Immature natural killer cell (primary cell): Measurements from ENCODE around the gene TTPAL. TPM values are rescaled to one million over a fixed set of nuclear protein-coding genes. Genes with fewer than 3 reads are reported as not detected.

Experiments
- DNase-seq, 3 donors: peaks; one replicate each; pipeline ENCODE4 v3.0.0; 2022; ENCODE audit warnings: mixed read lengths in 1 of 3
- H3K27ac Mint-ChIP-seq, 6 donors: one replicate each; pipeline ENCODE4 v1.8.0; 2020; ENCODE audit warnings: mixed read lengths in 6 of 6, mild to moderate bottlenecking in 5 of 6, inconsistent platforms in 4 of 6, moderate library complexity in 3 of 6
- H3K27me3 Mint-ChIP-seq, 3 donors: one replicate each; pipeline ENCODE4 v1.8.0; 2020 to 2021; ENCODE audit warnings: low read depth in 3 of 3, mild to moderate bottlenecking in 3 of 3, mixed read lengths in 3 of 3, moderate library complexity in 3 of 3, inconsistent platforms in 1 of 3
- H3K36me3 Mint-ChIP-seq, 3 donors: one replicate each; pipeline ENCODE4 v1.8.0; 2020; ENCODE audit warnings: mixed read lengths in 3 of 3, inconsistent platforms in 2 of 3, mild to moderate bottlenecking in 2 of 3
- H3K4me1 Mint-ChIP-seq, 2 donors: one replicate each; pipeline ENCODE4 v1.8.0; 2020; ENCODE audit warnings: inconsistent platforms in 2 of 2, mild to moderate bottlenecking in 2 of 2, mixed read lengths in 2 of 2, moderate library complexity in 1 of 2
- H3K4me3 Mint-ChIP-seq, 5 donors: one replicate each; pipeline ENCODE4 v1.8.0; 2020; ENCODE audit warnings: mild to moderate bottlenecking in 5 of 5, mixed read lengths in 5 of 5, inconsistent platforms in 3 of 5, moderate library complexity in 3 of 5
- H3K9me3 Mint-ChIP-seq, 6 donors: one replicate each; pipeline ENCODE4 v1.8.0; 2020; ENCODE audit warnings: mild to moderate bottlenecking in 6 of 6, mixed read lengths in 6 of 6, inconsistent platforms in 4 of 6, moderate library complexity in 3 of 6
- polyA plus RNA-seq, 3 donors: library from polyadenylated mRNA; unstranded; fragments of 300-500 nt; fragmentation: Illumina TruSeq; gene quantifications; one replicate each; pipeline ENCODE4 v1.2.3, GENCODE V29; 2021

TTPAL gene
- polyA plus RNA-seq, 3 donors from 2014 or later = 5.0 to 13.8 (median 5.6) TPM

DNA sequence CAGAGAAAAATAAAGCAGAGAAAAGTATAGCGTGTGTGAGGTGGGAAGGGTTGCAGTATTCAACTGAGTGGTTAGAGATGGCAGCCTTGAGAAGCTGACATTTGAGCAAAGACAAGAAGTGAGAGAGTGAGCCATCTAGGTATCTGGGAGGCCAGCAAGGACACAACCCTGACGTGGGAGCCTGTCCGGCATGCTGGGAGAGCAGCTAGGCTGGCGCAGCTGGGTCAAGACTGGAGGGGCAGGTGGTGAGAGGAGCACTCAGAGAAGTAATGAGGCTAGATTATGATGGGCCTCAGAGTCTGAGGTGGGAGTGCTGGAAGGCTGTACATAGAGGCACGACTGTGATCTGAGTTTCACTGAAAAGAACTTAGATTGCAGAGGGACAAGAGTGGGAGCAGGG lies 12.9 kb downstream of the TTPAL start:
- Mint-ChIP-seq H3K4me1 (peaks cover 38 to 55% of the 10 kb centered on the region in 2 donors), H3K9me3 (no peaks in the 10 kb centered on the region), H3K27me3 (peaks cover 2 to 4% (median 4%) of the 10 kb centered on the region in 3 donors), H3K27ac (peak overlapping the region; percentile 10 to 81 (median 46)), H3K4me3 (peak overlapping the region in 2 of 5 donors; percentile 14 to 33), H3K36me3 (peaks cover 28 to 42% (median 32%) of the 10 kb centered on the region in 3 donors)
- DNase-seq = no peak

DNA sequence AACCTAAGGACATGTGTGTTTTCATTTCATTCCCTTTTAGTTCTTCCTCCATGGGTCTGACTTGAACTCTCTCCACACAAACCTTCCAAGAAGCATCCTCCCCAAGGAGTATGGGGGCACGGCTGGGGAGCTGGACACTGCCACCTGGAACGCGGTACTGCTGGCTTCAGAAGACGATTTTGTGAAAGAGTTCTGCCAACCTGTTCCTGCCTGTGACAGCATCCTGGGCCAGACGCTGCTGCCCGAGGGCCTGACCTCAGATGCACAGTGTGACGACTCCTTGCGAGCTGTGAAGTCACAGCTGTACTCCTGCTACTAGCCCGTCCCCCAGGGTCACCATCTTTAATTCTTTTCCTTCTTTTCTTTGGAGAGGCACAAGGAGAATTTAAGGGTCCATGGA lies 13.5 kb downstream of the TTPAL start:
- no peaks in the 10 kb centered on the region for H3K9me3 Mint-ChIP-seq
- no peak overlapping the region for H3K4me3 Mint-ChIP-seq
- no peak for DNase-seq
- peak overlapping the region in 2 of 6 donors; percentile 34 to 83 for H3K27ac Mint-ChIP-seq
- H3K4me1 Mint-ChIP-seq = peaks cover 42 to 61% of the 10 kb centered on the region in 2 donors
- H3K27me3 Mint-ChIP-seq = peaks cover 2 to 4% (median 4%) of the 10 kb centered on the region in 3 donors
- H3K36me3 Mint-ChIP-seq = peaks cover 24 to 43% (median 34%) of the 10 kb centered on the region in 3 donors

DNA sequence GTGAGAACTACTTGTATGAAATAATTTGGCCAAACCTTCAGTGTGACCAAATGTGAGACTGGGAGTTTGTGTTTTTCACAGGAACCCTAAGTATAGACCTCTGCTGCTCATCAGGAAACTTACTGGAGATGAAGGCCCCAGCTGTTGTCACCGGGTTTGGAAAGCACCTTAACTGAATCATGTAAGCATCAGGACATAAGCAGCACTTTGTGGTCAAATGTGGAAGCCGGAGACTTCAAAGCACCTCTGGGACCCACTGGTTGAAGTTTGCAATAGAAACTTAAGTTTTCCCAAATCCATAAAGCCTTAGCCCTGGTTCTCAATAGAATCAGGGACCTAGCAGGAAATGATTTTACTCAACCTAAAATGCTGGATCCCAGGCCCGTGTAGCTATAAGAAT lies 14.3 kb downstream of the TTPAL start:
- Mint-ChIP-seq H3K27ac (peak overlapping the region in 4 of 6 donors; percentile 21 to 86 (median 74)), H3K36me3 (peaks cover 21 to 47% (median 38%) of the 10 kb centered on the region in 3 donors), H3K4me3 (peak overlapping the region in 2 of 5 donors; percentile 21 to 25)

DNA sequence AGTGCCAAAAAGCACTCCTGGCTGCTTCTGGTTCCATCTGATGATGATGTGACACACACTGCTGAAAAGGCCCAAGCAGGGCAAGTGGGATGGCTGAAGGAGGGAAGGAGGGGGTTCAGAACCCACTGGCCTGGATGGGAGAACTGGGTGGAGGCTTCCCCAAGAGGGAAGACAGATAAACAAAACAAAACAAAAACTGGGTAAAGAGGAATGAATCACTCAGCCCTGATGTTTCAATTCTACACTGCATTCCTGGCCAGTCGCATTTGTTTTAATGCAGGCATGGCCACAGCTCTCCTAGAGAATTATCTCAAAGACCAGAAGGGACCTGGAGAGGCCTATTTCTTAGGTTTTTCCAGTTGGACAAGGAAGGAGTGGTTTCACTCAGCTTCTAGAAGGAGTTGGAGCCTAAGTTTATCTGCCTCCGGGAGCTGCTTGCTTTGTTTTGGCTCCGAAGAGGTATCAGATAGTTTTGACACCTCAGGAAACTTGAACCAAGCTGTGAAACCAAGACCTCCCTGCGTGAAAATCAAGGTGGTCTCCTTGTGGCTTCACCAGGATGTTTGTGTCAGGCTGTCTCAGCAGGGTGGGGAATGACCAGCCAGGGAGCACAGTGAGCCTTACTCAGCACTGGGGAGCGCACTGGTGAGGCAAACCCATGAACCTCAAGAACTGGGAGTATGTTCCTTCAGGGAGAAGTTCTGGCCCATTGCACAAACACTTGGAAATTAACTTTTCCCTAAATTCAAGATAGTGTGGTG lies 16.1 kb downstream of the TTPAL start:
- H3K4me1 Mint-ChIP-seq = peaks cover 41 to 56% of the 10 kb centered on the region in 2 donors
- peak overlapping the region; percentile 74 to 97 (median 94) for H3K27ac Mint-ChIP-seq
- peaks cover 2 to 6% (median 4%) of the 10 kb centered on the region in 3 donors for H3K27me3 Mint-ChIP-seq
- no peaks in the 10 kb centered on the region for H3K9me3 Mint-ChIP-seq
- DNase-seq = peak; percentile 66 to 76 (median 72)
- peaks cover 23 to 53% (median 33%) of the 10 kb centered on the region in 3 donors for H3K36me3 Mint-ChIP-seq
- H3K4me3 Mint-ChIP-seq = peak overlapping the region; percentile 70 to 85 (median 78)

More for the DNA sequence above, 14.3 kb downstream of the TTPAL start:
- H3K4me1 Mint-ChIP-seq = peaks cover 42 to 60% of the 10 kb centered on the region in 2 donors
- DNase-seq = no peak
- no peaks in the 10 kb centered on the region for H3K9me3 Mint-ChIP-seq
- H3K27me3 Mint-ChIP-seq = peaks cover 2 to 6% (median 4%) of the 10 kb centered on the region in 3 donors

- peaks cover 43 to 59% of the 10 kb centered on the region in 2 donors for H3K4me1 Mint-ChIP-seq
- H3K36me3 Mint-ChIP-seq = peaks cover 27 to 63% (median 40%) of the 10 kb centered on the region in 3 donors
- no peak overlapping the region for H3K4me3 Mint-ChIP-seq
- H3K9me3 Mint-ChIP-seq = no peaks in the 10 kb centered on the region
- peak overlapping the region in 5 of 6 donors; percentile 48 to 80 (median 63) for H3K27ac Mint-ChIP-seq
- no peak for DNase-seq
- H3K27me3 Mint-ChIP-seq = peaks cover 2 to 6% (median 4%) of the 10 kb centered on the region in 3 donors
Measured at GRCh38 chr20:44494266-44494665, 18.6 kb downstream of the TTPAL start.

DNA sequence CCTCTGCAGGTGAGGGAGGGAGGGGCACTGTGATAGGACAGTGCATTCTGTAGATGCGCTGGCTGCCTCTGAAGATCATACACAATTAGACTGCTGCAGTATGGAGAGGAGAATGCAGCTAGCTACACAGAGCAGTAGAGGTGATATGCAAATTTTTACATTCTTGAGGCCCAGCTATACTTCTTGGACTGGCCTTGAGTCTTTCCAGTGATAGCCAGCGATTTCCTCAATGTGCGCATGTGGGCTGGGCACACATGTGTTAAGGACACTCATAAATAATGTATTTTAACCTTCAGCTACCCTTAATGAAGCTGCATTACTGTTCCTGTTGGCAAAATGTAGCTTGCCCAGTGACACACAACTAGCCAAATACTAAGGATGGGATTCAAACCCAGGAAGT lies 19.0 kb downstream of the TTPAL start:
- H3K4me3 Mint-ChIP-seq = no peak overlapping the region
- no peak for DNase-seq
- H3K27ac Mint-ChIP-seq = peak overlapping the region in 5 of 6 donors; percentile 48 to 63 (median 56)
- H3K9me3 Mint-ChIP-seq = no peaks in the 10 kb centered on the region
- H3K36me3 Mint-ChIP-seq = peaks cover 24 to 62% (median 37%) of the 10 kb centered on the region in 3 donors
- H3K4me1 Mint-ChIP-seq = peaks cover 39 to 55% of the 10 kb centered on the region in 2 donors
- H3K27me3 Mint-ChIP-seq = peaks cover 2 to 6% (median 4%) of the 10 kb centered on the region in 3 donors

GRCh38 chr20:44495257-44495656 lies 19.6 kb downstream of the TTPAL start:
- Mint-ChIP-seq H3K27me3 (peaks cover 2 to 6% (median 3%) of the 10 kb centered on the region in 3 donors), H3K36me3 (peaks cover 22 to 58% (median 35%) of the 10 kb centered on the region in 3 donors), H3K9me3 (no peaks in the 10 kb centered on the region), H3K4me3 (no peak overlapping the region), H3K4me1 (peaks cover 37 to 49% of the 10 kb centered on the region in 2 donors), H3K27ac (peak overlapping the region in 4 of 6 donors; percentile 0 to 63 (median 52))
- no peak for DNase-seq

- peak overlapping the region in 4 of 6 donors; percentile 0 to 63 (median 43) for H3K27ac Mint-ChIP-seq
- H3K9me3 Mint-ChIP-seq = no peaks in the 10 kb centered on the region
- H3K4me1 Mint-ChIP-seq = peaks cover 31 to 42% of the 10 kb centered on the region in 2 donors
- H3K27me3 Mint-ChIP-seq = peaks cover 2 to 6% (median 2%) of the 10 kb centered on the region in 3 donors
- DNase-seq = no peak
- peaks cover 27 to 61% (median 40%) of the 10 kb centered on the region in 3 donors for H3K36me3 Mint-ChIP-seq
- H3K4me3 Mint-ChIP-seq = no peak overlapping the region
Measured at GRCh38 chr20:44495802-44496481, 20.3 kb downstream of the TTPAL start.

- Mint-ChIP-seq H3K27me3 (peaks cover 0 to 5% (median under 1%) of the 10 kb centered on the region in 3 donors), H3K27ac (peak overlapping the region in 2 of 6 donors; percentile 47 to 63), H3K36me3 (peaks cover 34 to 66% (median 45%) of the 10 kb centered on the region in 3 donors), H3K4me3 (no peak overlapping the region), H3K4me1 (peaks cover 20 to 32% of the 10 kb centered on the region in 2 donors), H3K9me3 (no peaks in the 10 kb centered on the region)
- DNase-seq = no peak
Measured at GRCh38 chr20:44496976-44497375, 21.3 kb downstream of the TTPAL start.

GRCh38 chr20:44497761-44498160 lies 22.1 kb downstream of the TTPAL start:
- no peaks in the 10 kb centered on the region for H3K9me3 Mint-ChIP-seq
- peaks cover 12 to 24% of the 10 kb centered on the region in 2 donors for H3K4me1 Mint-ChIP-seq
- peak overlapping the region in 2 of 6 donors; percentile 24 to 58 for H3K27ac Mint-ChIP-seq
- H3K4me3 Mint-ChIP-seq = no peak overlapping the region
- peaks cover 38 to 69% (median 47%) of the 10 kb centered on the region in 3 donors for H3K36me3 Mint-ChIP-seq
- DNase-seq = no peak
- peaks cover 0 to 3% (median 0%) of the 10 kb centered on the region in 3 donors for H3K27me3 Mint-ChIP-seq

DNA sequence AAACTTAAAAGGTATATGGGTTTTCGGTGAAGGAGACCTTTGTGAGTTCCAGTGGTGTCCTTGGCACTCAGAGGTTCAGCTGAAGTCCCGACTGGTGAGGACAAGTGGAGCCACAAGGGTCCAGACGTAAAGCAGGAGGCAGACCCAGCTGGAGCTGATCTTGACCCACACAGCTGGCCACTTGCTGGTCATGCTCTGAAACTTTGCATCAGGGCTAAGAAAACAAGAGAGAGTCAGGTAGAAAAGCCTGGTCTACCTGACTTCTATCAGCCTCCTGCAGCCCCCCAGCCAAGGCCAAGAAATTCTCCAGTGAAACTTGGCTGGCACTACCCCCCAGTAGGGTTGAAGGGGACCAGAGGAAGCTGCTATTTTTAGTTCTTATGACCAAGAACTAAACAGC lies 24.5 kb downstream of the TTPAL start:
- no peaks in the 10 kb centered on the region for H3K9me3 Mint-ChIP-seq
- H3K4me1 Mint-ChIP-seq = peaks cover 3 to 15% of the 10 kb centered on the region in 2 donors
- no peak overlapping the region for H3K4me3 Mint-ChIP-seq
- H3K36me3 Mint-ChIP-seq = peaks cover 41 to 58% (median 42%) of the 10 kb centered on the region in 3 donors
- H3K27ac Mint-ChIP-seq = peak overlapping the region in 1 of 6 donors; percentile 52
- DNase-seq = no peak
- H3K27me3 Mint-ChIP-seq = no peaks in the 10 kb centered on the region

DNA sequence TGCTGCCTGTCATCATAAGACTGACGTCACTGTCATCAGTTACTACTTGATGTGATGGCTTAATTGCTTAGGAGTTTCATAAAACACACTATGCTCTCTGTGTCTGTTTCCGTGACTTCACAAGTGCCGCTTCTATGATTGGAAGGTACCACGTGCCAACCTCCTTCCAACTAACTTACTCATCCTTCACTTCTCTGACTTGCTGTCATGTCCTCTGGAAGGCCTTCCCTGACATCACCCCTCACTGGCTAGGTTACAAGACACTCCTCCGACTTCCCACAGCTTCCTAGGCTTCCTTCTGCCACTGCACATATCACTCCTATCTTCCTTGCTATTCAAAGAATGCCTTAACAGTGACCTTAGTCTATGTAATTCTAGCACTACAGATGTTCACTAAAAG lies 25.8 kb downstream of the TTPAL start:
- no peak for DNase-seq
- Mint-ChIP-seq H3K27ac (peak overlapping the region in 5 of 6 donors; percentile 5 to 29 (median 12)), H3K36me3 (peaks cover 35 to 48% (median 37%) of the 10 kb centered on the region in 3 donors)

GRCh38 chr20:44502968-44503367 lies 27.3 kb downstream of the TTPAL start:
- no peaks in the 10 kb centered on the region for H3K9me3 Mint-ChIP-seq
- no peak for DNase-seq
- peaks cover 26 to 40% (median 32%) of the 10 kb centered on the region in 3 donors for H3K36me3 Mint-ChIP-seq
- no peaks in the 10 kb centered on the region for H3K27me3 Mint-ChIP-seq
- peaks cover 0 to 7% of the 10 kb centered on the region in 2 donors for H3K4me1 Mint-ChIP-seq
- no peak overlapping the region for H3K27ac Mint-ChIP-seq
- H3K4me3 Mint-ChIP-seq = no peak overlapping the region

More for the DNA sequence above, 25.8 kb downstream of the TTPAL start:
- Mint-ChIP-seq H3K27me3 (no peaks in the 10 kb centered on the region), H3K9me3 (no peaks in the 10 kb centered on the region), H3K4me3 (no peak overlapping the region), H3K4me1 (peaks cover 3 to 15% of the 10 kb centered on the region in 2 donors)
